Thymus (tissue), 11 donors: ENCODE results near the gene NUDT2. TPM values are rescaled to one million over a fixed set of nuclear protein-coding genes. Genes with fewer than 3 reads are reported as not detected.

Source experiments
- DNase-seq, 9 donors: peaks; one replicate each; pipeline ENCODE4 v3.0.0-alpha.2; 2013; ENCODE audit warnings: low spot score in 9 of 9, low read depth in 6 of 9, missing footprints in 1 of 9
- H3K27ac ChIP-seq, 2 donors: one replicate each; pipeline ENCODE4 v1.5.1; 2013; ENCODE audit warnings: control low read depth in 1 of 2, low read depth in 1 of 2, low read length in 1 of 2, mild to moderate bottlenecking in 1 of 2, moderate library complexity in 1 of 2
- H3K27me3 ChIP-seq, 2 donors: one replicate each; pipeline ENCODE4 v1.5.1; 2013; ENCODE audit warnings: low read length in 1 of 2; ENCODE audit not compliant: control insufficient read depth in 2 of 2, insufficient read depth in 1 of 2
- H3K36me3 ChIP-seq, 2 donors: one replicate each; pipeline ENCODE4 v1.5.1; 2013; ENCODE audit warnings: low read length in 1 of 2, mild to moderate bottlenecking in 1 of 2, moderate library complexity in 1 of 2; ENCODE audit not compliant: control insufficient read depth in 2 of 2, insufficient read depth in 2 of 2
- H3K4me1 ChIP-seq, 2 donors: one replicate each; pipeline ENCODE4 v1.5.1; 2013; ENCODE audit warnings: low read length in 2 of 2; ENCODE audit not compliant: control insufficient read depth in 2 of 2, insufficient read depth in 2 of 2
- H3K4me3 ChIP-seq, 2 donors: one replicate each; pipeline ENCODE4 v1.5.1; 2013; ENCODE audit warnings: low read length in 2 of 2, control low read depth in 1 of 2, mild to moderate bottlenecking in 1 of 2
- H3K9me3 ChIP-seq, 2 donors: one replicate each; pipeline ENCODE4 v1.5.1; 2013; ENCODE audit warnings: low read length in 1 of 2, mild to moderate bottlenecking in 1 of 2; ENCODE audit not compliant: control insufficient read depth in 2 of 2, insufficient read depth in 1 of 2
- WGBS: extraction: QIAGEN DNeasy Blood & Tissue Kit; methylation state at CpG from one replicate; pipeline ENCODE4 v1.1.7; 2013; 5-methylcytosine and 5-hydroxymethylcytosine counted together
- polyA plus RNA-seq: library from polyadenylated mRNA; stranded (reverse); fragments of 200-250 nt; gene quantifications from one replicate; pipeline ENCODE4 v1.2.3, GENCODE V29; 2013
- total RNA-seq: library from RNA; stranded (reverse); fragments of 120-200 nt; gene quantifications from one replicate; pipeline ENCODE4 v1.2.4, GENCODE V29; 2013
- donor health status: healthy.

Gene NUDT2
- total and polyA plus RNA-seq, 2 donors = 20.3 to 33.9 TPM

GRCh38 chr9:34384368-34385165 is 55.2 kb downstream of the NUDT2 start:
- WGBS = 90% methylated on average over 7 of the region's 7 CpGs
- no peak for DNase-seq
- peaks cover 7 to 50% of the 10 kb centered on the region in 2 donors for H3K27me3 ChIP-seq
- H3K9me3 ChIP-seq = peaks cover 0 to 4% of the 10 kb centered on the region in 2 donors
- H3K27ac ChIP-seq = no peak overlapping the region
- no peaks in the 10 kb centered on the region for H3K36me3 ChIP-seq
- peaks cover 0 to 18% of the 10 kb centered on the region in 2 donors for H3K4me1 ChIP-seq
- no peak overlapping the region for H3K4me3 ChIP-seq

GRCh38 chr9:34385561-34386230 is 56.3 kb downstream of the NUDT2 start:
- H3K27me3 ChIP-seq = peaks cover 7 to 39% of the 10 kb centered on the region in 2 donors
- peaks cover 0 to 7% of the 10 kb centered on the region in 2 donors for H3K4me1 ChIP-seq
- 95% methylated on average over 6 of the region's 6 CpGs for WGBS
- H3K27ac ChIP-seq = no peak overlapping the region
- H3K4me3 ChIP-seq = no peak overlapping the region
- DNase-seq = no peak
- peaks cover 0 to 3% of the 10 kb centered on the region in 2 donors for H3K9me3 ChIP-seq
- H3K36me3 ChIP-seq = no peaks in the 10 kb centered on the region

- H3K4me1 ChIP-seq = no peaks in the 10 kb centered on the region
- WGBS = 94% methylated on average over 3 of the region's 3 CpGs
- DNase-seq = no peak
- no peaks in the 10 kb centered on the region for H3K36me3 ChIP-seq
- H3K4me3 ChIP-seq = no peak overlapping the region
- no peaks in the 10 kb centered on the region for H3K9me3 ChIP-seq
- no peak overlapping the region for H3K27ac ChIP-seq
- H3K27me3 ChIP-seq = peaks cover 3 to 29% of the 10 kb centered on the region in 2 donors
Measured at GRCh38 chr9:34386656-34387055, 57.3 kb downstream of the NUDT2 start.

- H3K36me3 ChIP-seq = no peaks in the 10 kb centered on the region
- 85% methylated on average over 4 of the region's 4 CpGs for WGBS
- H3K4me1 ChIP-seq = no peaks in the 10 kb centered on the region
- H3K27me3 ChIP-seq = peaks cover 0 to 27% of the 10 kb centered on the region in 2 donors
- H3K9me3 ChIP-seq = no peaks in the 10 kb centered on the region
- H3K4me3 ChIP-seq = no peak overlapping the region
- DNase-seq = no peak
- H3K27ac ChIP-seq = no peak overlapping the region
Measured at GRCh38 chr9:34387239-34387638, 57.9 kb downstream of the NUDT2 start.

- Histone ChIP-seq H3K27me3 (peaks cover 0 to 8% of the 10 kb centered on the region in 2 donors), H3K4me1 (no peaks in the 10 kb centered on the region), H3K36me3 (no peaks in the 10 kb centered on the region), H3K4me3 (no peak overlapping the region), H3K9me3 (no peaks in the 10 kb centered on the region), H3K27ac (no peak overlapping the region)
- DNase-seq = no peak
- WGBS = 68% methylated on average over 1 of the region's 1 CpG
Measured at GRCh38 chr9:34392511-34392910, 63.1 kb downstream of the NUDT2 start.

Other genes with a start within 250 kb of the NUDT2 start
- gene DCAF12, start 202.9 kb upstream of the NUDT2 start, total RNA-seq = 18.6 TPM
- gene DCAF12, start 202.9 kb upstream of the NUDT2 start, polyA plus RNA-seq = 17.9 TPM
- 19.3 TPM for gene UBAP1, start 150.5 kb upstream of the NUDT2 start, total RNA-seq
- gene UBAP1, start 150.5 kb upstream of the NUDT2 start, polyA plus RNA-seq = 40.1 TPM
- gene KIF24, start 301 bp upstream of the NUDT2 start, total RNA-seq = 4.5 TPM
- 0.57 TPM for gene KIF24, start 301 bp upstream of the NUDT2 start, polyA plus RNA-seq
- 0.52 TPM for gene MYORG, start 47.3 kb downstream of the NUDT2 start, total RNA-seq
- 1.3 TPM for gene MYORG, start 47.3 kb downstream of the NUDT2 start, polyA plus RNA-seq
- gene FAM219A, start 129.0 kb downstream of the NUDT2 start, total RNA-seq = 3.1 TPM
- 9.7 TPM for gene FAM219A, start 129.0 kb downstream of the NUDT2 start, polyA plus RNA-seq
- gene DNAI1, start 129.2 kb downstream of the NUDT2 start, total RNA-seq = 0.38 TPM
- gene DNAI1, start 129.2 kb downstream of the NUDT2 start, polyA plus RNA-seq = 0.75 TPM
- gene ENHO, start 193.4 kb downstream of the NUDT2 start, total RNA-seq = 0.47 TPM
- 3.7 TPM for gene ENHO, start 193.4 kb downstream of the NUDT2 start, polyA plus RNA-seq